GM12892 (cell line): ENCODE data around the gene KIF3C.

ENCODE experiments used
- DNase-seq: peaks from one replicate; pipeline ENCODE4 v3.0.0; 2011; ENCODE audit not compliant: insufficient read length
- FAIRE-seq: peaks from 2 replicates; lab custom pipeline; 2011; peaks lifted over from hg19 to GRCh38; lab: Jason Lieb, UNC
- POLR2A ChIP-seq: IDR thresholded peaks from 2 replicates; pipeline ENCODE4 v1.6.1; 2011; ENCODE audit warnings: low read depth, low read length, control low read depth
- POLR2AphosphoS5 ChIP-seq: IDR thresholded peaks from 2 replicates; pipeline ENCODE4 v1.6.1; 2011; ENCODE audit warnings: low read depth, low read length, control low read depth
- TAF1 ChIP-seq: IDR thresholded peaks from 2 replicates; pipeline ENCODE4 v1.6.1; 2011; ENCODE audit warnings: low read depth, mild to moderate bottlenecking, control low read depth, low read length, borderline replicate concordance

Gene KIF3C

GRCh38 chr2:25895610-25896009 lies 86.7 kb downstream of the KIF3C start:
- FAIRE-seq (no peak), DNase-seq (no peak)
- TF ChIP-seq POLR2A (no peak), TAF1 (no peak), POLR2AphosphoS5 (no peak)

GRCh38 chr2:25895018-25895417 lies 87.3 kb downstream of the KIF3C start:
- DNase-seq (no peak), FAIRE-seq (no peak)
- TF ChIP-seq POLR2AphosphoS5, result no peak
- TF ChIP-seq POLR2A, result no peak
- no peak for TF ChIP-seq TAF1

GRCh38 chr2:25894135-25894830 lies 88.0 kb downstream of the KIF3C start:
- FAIRE-seq (no peak), DNase-seq (no peak)
- TF ChIP-seq POLR2A, result no peak
- TF ChIP-seq TAF1, result no peak

- FAIRE-seq (no peak), DNase-seq (no peak)
- TF ChIP-seq POLR2AphosphoS5, result no peak
- no peak for TF ChIP-seq TAF1
- TF ChIP-seq POLR2A, result no peak
These were observed 90.6 kb downstream of the KIF3C start for GRCh38 chr2:25891672-25892071.

GRCh38 chr2:25887624-25888242 lies 94.6 kb downstream of the KIF3C start:
- TF ChIP-seq POLR2AphosphoS5, result no peak
- no peak for TF ChIP-seq TAF1
- no peak for TF ChIP-seq POLR2A
- no peak for FAIRE-seq

GRCh38 chr2:25885933-25886332 lies 96.4 kb downstream of the KIF3C start:
- DNase-seq (no peak), FAIRE-seq (no peak)
- no peak for TF ChIP-seq POLR2A
- TF ChIP-seq POLR2AphosphoS5, result no peak
- TF ChIP-seq TAF1, result no peak

More at GRCh38 chr2:25887624-25888242, 94.6 kb downstream of the KIF3C start:
- DNase-seq, result no peak

- TF ChIP-seq TAF1, result no peak
- TF ChIP-seq POLR2AphosphoS5, result no peak
- no peak for TF ChIP-seq POLR2A
- DNase-seq (no peak), FAIRE-seq (no peak)
These were observed 100.5 kb downstream of the KIF3C start for GRCh38 chr2:25881764-25882163.

GRCh38 chr2:25879133-25879730 lies 103.1 kb downstream of the KIF3C start:
- no peak for FAIRE-seq
- DNase-seq, result no peak
- TF ChIP-seq POLR2AphosphoS5 (no peak), POLR2A (no peak), TAF1 (no peak)

- FAIRE-seq (peak; percentile 98), DNase-seq (peak; percentile 76)
- peak; percentile 90 for TF ChIP-seq POLR2A
- peak; percentile 85 for TF ChIP-seq POLR2AphosphoS5
- peak; percentile 77 for TF ChIP-seq TAF1
These were observed 103.8 kb downstream of the KIF3C start, which contains the start of gene ASXL2 for GRCh38 chr2:25878361-25879132. Gene ASXL2, minus strand, starts transcription at chr2:25878487. Its CDS starts 265 bp downstream, at chr2:25878222.

GRCh38 chr2:25877431-25878360 lies 104.6 kb downstream of the KIF3C start:
- peak; percentile 85 for FAIRE-seq
- TF ChIP-seq POLR2AphosphoS5, result no peak
- no peak for TF ChIP-seq POLR2A
- TF ChIP-seq TAF1, result no peak
- DNase-seq, result peak; percentile 46
